Stimulated activated naive CD8-positive, alpha-beta T cell treated with anti-CD3 and anti-CD28 coated beads, Interleukin-15, amount 100 ng/mL, for 72 hours (primary cell): ENCODE results near the gene C4B.
"Not testable (repeated sequence)": the region's sequence is repeated elsewhere in the genome, so short reads cannot be mapped to it uniquely, and the experiment has no call there.

ENCODE experiments used
- ATAC-seq: fragments of 150-1000 bp; cut with Tn5 transposase; 2 replicates; pipeline ENCODE4 v1.10.0; 2021; ENCODE audit warnings: mild to moderate bottlenecking, moderate library complexity
- DNase-seq, 2 donors: peaks; one replicate each; pipeline ENCODE4 v3.0.0; 2021 to 2022
- H3K27ac Mint-ChIP-seq, 2 donors: one replicate each; pipeline ENCODE4 v1.8.0; 2022; ENCODE audit warnings: mild to moderate bottlenecking in 2 of 2, mixed read lengths in 2 of 2, moderate library complexity in 2 of 2
- H3K27me3 Mint-ChIP-seq: one replicate; pipeline ENCODE4 v1.8.0; 2022; ENCODE audit warnings: mixed read lengths
- H3K4me1 Mint-ChIP-seq: one replicate; pipeline ENCODE4 v1.8.0; 2022; ENCODE audit warnings: mild to moderate bottlenecking, mixed read lengths
- H3K4me3 Mint-ChIP-seq, 2 donors: one replicate each; pipeline ENCODE4 v1.8.0; 2022; ENCODE audit warnings: mild to moderate bottlenecking in 2 of 2, mixed read lengths in 2 of 2, moderate library complexity in 1 of 2
- H3K9me3 Mint-ChIP-seq, 2 donors: one replicate each; pipeline ENCODE4 v1.8.0; 2022; ENCODE audit warnings: mixed read lengths in 2 of 2

The C4B gene

GRCh38 chr6:31977816-31978431, 36.7 kb upstream of the C4B start:
- peak overlapping the region in 1 of 2 donors; percentile 40 for H3K27ac Mint-ChIP-seq
- no peak overlapping the region for H3K4me3 Mint-ChIP-seq
- no peak for ATAC-seq
- H3K9me3 Mint-ChIP-seq = no peaks in the 10 kb centered on the region
- no peaks in the 10 kb centered on the region for H3K27me3 Mint-ChIP-seq
- DNase-seq = no peak
- peaks cover 24% of the 10 kb centered on the region for H3K4me1 Mint-ChIP-seq

- H3K27me3 Mint-ChIP-seq = no peaks in the 10 kb centered on the region
- no peak for DNase-seq
- peak overlapping the region in 1 of 2 donors; percentile 6 for H3K4me3 Mint-ChIP-seq
- ATAC-seq = no peak
- H3K9me3 Mint-ChIP-seq = no peaks in the 10 kb centered on the region
- H3K4me1 Mint-ChIP-seq = peaks cover 15% of the 10 kb centered on the region
- H3K27ac Mint-ChIP-seq = peak overlapping the region; percentile 80 to 96
Measured at GRCh38 chr6:31978831-31979230, 35.8 kb upstream of the C4B start.

- no peak for ATAC-seq
- Mint-ChIP-seq H3K4me1 (peaks cover 10% of the 10 kb centered on the region), H3K27me3 (no peaks in the 10 kb centered on the region), H3K27ac (peak overlapping the region; percentile 80 to 96), H3K9me3 (no peaks in the 10 kb centered on the region), H3K4me3 (no peak overlapping the region)
- no peak for DNase-seq
Measured at GRCh38 chr6:31979238-31979898, 35.2 kb upstream of the C4B start.

GRCh38 chr6:31980195-31980876, 34.3 kb upstream of the C4B start:
- H3K4me1 Mint-ChIP-seq = peaks cover 10% of the 10 kb centered on the region
- not testable (repeated sequence) for H3K27me3 Mint-ChIP-seq, H3K4me3 Mint-ChIP-seq, DNase-seq, H3K27ac Mint-ChIP-seq, H3K9me3 Mint-ChIP-seq, ATAC-seq

GRCh38 chr6:31980998-31981397, 33.6 kb upstream of the C4B start:
- H3K27ac Mint-ChIP-seq, DNase-seq, H3K27me3 Mint-ChIP-seq, H3K4me3 Mint-ChIP-seq, ATAC-seq, H3K9me3 Mint-ChIP-seq: not testable (repeated sequence)
- peaks cover 10% of the 10 kb centered on the region for H3K4me1 Mint-ChIP-seq

- H3K27ac Mint-ChIP-seq, DNase-seq, H3K4me3 Mint-ChIP-seq, H3K27me3 Mint-ChIP-seq, H3K9me3 Mint-ChIP-seq, ATAC-seq: not testable (repeated sequence)
- H3K4me1 Mint-ChIP-seq = peaks cover 10% of the 10 kb centered on the region
Measured at GRCh38 chr6:31981744-31982143, 32.9 kb upstream of the C4B start, which contains the start of gene C4A. TSS of gene C4A (plus strand) at chr6:31982057. CDS start at chr6:31982108, 51 bp downstream.

GRCh38 chr6:31989363-31989762, 25.2 kb upstream of the C4B start:
- DNase-seq, H3K4me1 Mint-ChIP-seq, H3K27ac Mint-ChIP-seq, H3K27me3 Mint-ChIP-seq, ATAC-seq, H3K4me3 Mint-ChIP-seq, H3K9me3 Mint-ChIP-seq: not testable (repeated sequence)

GRCh38 chr6:31994421-31994820, 20.2 kb upstream of the C4B start:
- not testable (repeated sequence) for H3K4me1 Mint-ChIP-seq, H3K9me3 Mint-ChIP-seq, ATAC-seq, H3K4me3 Mint-ChIP-seq, H3K27ac Mint-ChIP-seq, DNase-seq, H3K27me3 Mint-ChIP-seq

GRCh38 chr6:31996385-31996784, 18.2 kb upstream of the C4B start:
- peak overlapping the region in 1 of 2 donors; percentile 30 for H3K27ac Mint-ChIP-seq
- H3K9me3 Mint-ChIP-seq, ATAC-seq, H3K4me3 Mint-ChIP-seq, DNase-seq, H3K27me3 Mint-ChIP-seq, H3K4me1 Mint-ChIP-seq: not testable (repeated sequence)

- H3K9me3 Mint-ChIP-seq, DNase-seq, H3K4me3 Mint-ChIP-seq, ATAC-seq, H3K27me3 Mint-ChIP-seq, H3K27ac Mint-ChIP-seq: not testable (repeated sequence)
- peaks cover 11% of the 10 kb centered on the region for H3K4me1 Mint-ChIP-seq
Measured at GRCh38 chr6:32002546-32003268, 11.9 kb upstream of the C4B start.

- ATAC-seq, H3K27ac Mint-ChIP-seq, H3K27me3 Mint-ChIP-seq, H3K4me3 Mint-ChIP-seq, H3K9me3 Mint-ChIP-seq, DNase-seq: not testable (repeated sequence)
- peaks cover 11% of the 10 kb centered on the region for H3K4me1 Mint-ChIP-seq
Measured at GRCh38 chr6:32003301-32003700, 11.3 kb upstream of the C4B start.

GRCh38 chr6:32004393-32004792, 10.2 kb upstream of the C4B start:
- H3K9me3 Mint-ChIP-seq, ATAC-seq, H3K27ac Mint-ChIP-seq, H3K27me3 Mint-ChIP-seq, DNase-seq, H3K4me3 Mint-ChIP-seq: not testable (repeated sequence)
- H3K4me1 Mint-ChIP-seq = peaks cover 11% of the 10 kb centered on the region

GRCh38 chr6:32004864-32005537, 9.6 kb upstream of the C4B start:
- H3K27me3 Mint-ChIP-seq, DNase-seq, H3K4me3 Mint-ChIP-seq, H3K9me3 Mint-ChIP-seq: not testable (repeated sequence)
- ATAC-seq = peak; percentile 87
- Mint-ChIP-seq H3K27ac (peak overlapping the region in 1 of 2 donors; percentile 33), H3K4me1 (peaks cover 11% of the 10 kb centered on the region)

- ATAC-seq, H3K27me3 Mint-ChIP-seq, H3K9me3 Mint-ChIP-seq, DNase-seq, H3K4me3 Mint-ChIP-seq, H3K27ac Mint-ChIP-seq: not testable (repeated sequence)
- peaks cover 11% of the 10 kb centered on the region for H3K4me1 Mint-ChIP-seq
Measured at GRCh38 chr6:32005538-32005880, 9.1 kb upstream of the C4B start.

- not testable (repeated sequence) for DNase-seq, H3K27me3 Mint-ChIP-seq, H3K4me3 Mint-ChIP-seq, ATAC-seq, H3K27ac Mint-ChIP-seq, H3K9me3 Mint-ChIP-seq
- peaks cover 11% of the 10 kb centered on the region for H3K4me1 Mint-ChIP-seq
Measured at GRCh38 chr6:32005991-32006529, 8.5 kb upstream of the C4B start.
